Activated CD8-positive, alpha-beta memory T cell treated with anti-CD3 and anti-CD28 coated beads, Interleukin-2, amount 50 U/mL, for 48 hours (primary cell): ENCODE data around the gene ZNF549.

Source experiments
- DNase-seq: peaks from one replicate; pipeline ENCODE4 v3.0.0-alpha.2; 2020

Gene ZNF549

DNA sequence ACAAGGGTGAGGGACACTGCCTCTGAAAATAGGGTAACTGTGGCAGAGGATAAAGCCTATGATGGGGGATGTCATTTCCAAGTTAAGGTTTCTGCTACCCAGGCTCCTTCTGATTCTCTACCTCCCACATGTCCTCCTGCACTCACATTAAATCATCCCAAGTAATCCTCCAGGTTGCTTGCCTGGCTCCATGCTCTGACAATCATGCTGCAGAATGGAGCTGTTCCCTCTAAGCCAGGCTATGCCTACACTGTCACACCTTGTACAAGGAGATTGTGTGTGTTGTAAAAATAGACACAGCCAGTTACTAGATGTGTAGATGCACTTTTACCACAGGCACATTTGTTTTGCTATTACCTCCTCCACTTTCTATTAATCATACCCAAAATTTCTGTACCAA lies 43.6 kb downstream of the ZNF549 start:
- no peak for DNase-seq

DNA sequence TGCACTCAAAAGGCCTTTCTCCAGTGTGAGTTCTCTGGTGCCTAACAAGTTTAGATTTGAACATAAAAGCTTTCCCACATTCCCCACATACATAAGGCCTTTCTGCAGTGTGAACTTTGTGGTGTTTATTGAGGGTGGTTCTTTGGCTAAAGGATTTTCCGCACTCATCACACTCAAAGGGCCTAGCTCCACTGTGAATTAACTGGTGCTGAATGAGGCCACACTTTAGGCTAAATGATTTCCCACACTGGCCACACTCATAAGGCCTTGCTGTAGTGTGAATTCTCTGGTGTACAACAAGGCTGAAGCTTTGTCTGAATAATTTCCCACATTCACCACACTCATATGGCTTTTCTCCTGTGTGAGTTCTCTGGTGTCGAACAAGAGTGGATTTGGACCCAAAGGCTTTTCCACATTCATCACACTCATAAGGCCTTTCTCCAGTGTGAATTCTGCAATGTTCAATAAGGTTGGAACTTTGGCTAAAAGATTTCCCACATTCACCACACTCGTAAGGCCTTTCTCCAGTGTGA lies 45.3 kb downstream of the ZNF549 start:
- no peak for DNase-seq

DNA sequence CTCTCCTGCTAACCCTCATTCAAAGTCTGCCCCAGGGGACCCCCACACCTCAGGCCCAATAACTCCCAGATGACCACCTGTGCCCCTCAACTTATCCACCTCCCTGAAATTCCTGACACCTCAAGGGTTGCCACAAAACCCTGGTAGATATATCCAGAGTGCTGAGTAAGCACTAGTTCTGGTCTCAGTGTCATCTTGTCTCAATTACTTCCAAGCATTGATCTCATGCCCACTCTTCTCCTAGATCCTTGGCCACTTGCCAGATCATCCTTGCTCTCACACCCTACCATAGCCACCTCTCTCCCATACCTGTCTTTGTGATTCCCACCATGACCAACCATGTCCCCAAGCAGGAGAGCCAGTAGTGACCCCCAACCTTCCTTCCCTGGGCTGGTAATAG lies 49.5 kb downstream of the ZNF549 start:
- no peak for DNase-seq

DNA sequence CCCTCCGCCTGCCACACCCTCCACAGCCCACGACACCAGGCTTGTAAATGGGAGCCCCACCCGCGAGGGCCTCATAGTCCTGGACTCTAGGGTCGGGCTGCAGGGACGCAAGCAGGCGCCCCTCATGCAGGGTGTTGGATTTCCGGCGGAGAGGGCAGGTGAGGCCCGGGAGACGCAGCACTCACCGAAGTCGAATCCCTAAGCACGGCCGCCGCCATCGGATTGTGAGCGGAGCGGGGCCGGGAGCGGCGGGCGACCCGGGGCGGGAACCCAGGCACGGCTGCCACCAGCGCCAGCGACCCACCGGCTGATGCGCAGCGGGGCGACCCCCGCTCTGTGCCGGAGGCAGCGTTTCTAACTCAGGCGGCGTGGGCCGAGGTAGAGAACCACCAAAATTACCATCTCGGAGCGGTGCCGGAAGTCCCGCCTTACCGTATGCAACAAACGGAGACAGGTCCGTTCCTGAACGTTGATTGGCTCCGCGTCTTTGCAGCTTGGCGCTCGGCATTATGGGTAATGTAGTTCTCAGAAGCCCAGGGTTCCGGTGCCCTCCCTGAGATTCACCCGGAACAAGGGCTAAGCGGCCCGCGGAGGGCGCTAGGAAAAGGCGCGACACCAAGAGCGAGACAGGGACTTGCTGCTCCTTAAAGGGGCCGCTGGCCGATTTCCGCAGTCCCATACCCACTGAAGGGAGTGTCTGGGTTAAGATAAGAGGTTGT lies 51.5 kb downstream of the ZNF549 start, which contains the start of gene ZNF416:
Gene ZNF416 (minus strand): TSS at position 425 of the 719 bp plus-strand sequence. CDS start 207 bp downstream, at position 218.
- peak; percentile 91 for DNase-seq

DNA sequence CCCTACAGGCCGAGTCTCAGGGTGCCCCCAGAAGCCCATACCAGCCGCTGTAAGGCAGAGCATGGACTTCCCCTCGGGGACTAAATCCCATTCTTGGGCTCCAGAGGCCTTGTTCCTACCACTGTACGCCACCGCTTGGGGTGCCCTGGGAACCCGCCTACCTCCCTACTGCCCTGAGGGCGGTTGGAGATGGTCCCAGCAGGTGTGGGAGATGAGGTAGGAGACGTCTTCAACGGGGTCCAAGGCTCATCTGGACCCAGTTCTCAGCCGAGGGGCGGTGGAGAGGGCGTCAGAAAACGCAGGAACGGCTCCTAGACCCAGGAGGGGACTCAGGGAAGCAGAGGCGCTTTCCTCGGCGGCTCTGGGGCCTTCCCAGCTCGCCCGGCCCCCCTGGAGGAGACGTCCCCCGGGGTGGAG lies 56.0 kb downstream of the ZNF549 start:
- no peak for DNase-seq

DNA sequence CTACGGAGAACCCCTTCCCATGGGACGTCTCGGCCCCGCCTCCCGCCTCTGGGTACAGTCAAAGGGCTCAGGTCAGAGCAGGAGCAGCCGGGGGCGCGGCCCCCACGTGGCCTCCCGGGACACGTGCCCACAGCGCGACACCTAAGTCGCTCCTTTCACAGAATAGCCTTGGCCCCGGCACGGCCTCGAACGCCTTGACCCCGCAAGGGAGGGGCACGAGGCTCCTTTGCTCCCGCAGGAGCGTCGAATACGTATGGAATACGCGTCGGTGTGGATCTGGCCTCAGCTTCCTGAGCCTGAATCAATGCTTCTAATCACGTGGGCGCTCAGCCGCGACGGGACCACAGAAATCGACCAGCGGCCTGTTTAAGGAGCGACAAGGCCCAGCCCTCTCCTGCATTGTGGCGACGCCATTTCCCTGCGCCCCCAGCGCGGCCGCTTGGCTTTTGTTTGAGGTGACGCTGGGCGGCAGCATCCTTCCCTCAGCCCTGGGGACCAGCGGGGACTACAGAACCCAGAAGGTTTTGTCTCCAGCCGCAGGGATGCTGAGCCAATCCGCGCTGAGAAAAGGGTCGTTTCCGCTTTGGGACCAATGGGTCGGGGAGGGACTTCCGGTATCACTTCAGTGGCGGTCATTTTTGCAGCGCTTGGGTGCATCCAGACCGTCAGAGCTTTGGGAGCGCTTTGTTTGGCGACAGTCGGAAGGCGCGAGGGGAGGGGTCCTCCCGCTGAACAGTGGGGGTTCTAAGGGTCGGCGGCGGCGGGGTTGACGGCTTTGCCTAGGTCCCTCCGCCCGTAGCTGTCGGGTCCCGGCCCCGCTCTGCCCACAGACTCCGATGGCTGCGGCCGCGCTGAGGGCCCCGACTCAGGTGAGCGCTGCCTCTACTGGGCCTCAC lies 56.6 kb downstream of the ZNF549 start, which contains the start of gene ZIK1:
Gene ZIK1 (plus strand): TSS at position 625 of the 896 bp plus-strand sequence. CDS start 212 bp downstream, at position 837.
- DNase-seq, result peak; percentile 85

DNA sequence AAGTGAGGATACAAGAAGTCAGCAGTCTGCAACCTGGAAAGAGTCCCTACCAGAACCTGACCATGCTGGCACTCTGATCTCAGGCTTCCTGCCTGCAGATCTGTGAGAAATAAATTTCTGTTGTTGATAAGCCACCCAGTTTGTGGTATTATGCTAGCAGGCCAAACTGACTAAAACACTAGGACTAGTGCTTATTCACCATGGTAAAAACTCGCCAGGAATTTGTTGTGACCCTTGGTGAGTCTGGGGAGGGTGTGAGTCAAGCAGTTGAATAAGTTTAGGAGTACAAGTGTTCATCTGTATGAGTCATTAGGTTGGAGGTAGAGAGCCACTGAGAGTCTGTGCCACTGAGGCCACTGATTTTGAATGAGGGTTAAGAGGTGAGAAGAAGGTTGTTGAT lies 60.4 kb downstream of the ZNF549 start:
- DNase-seq, result no peak

DNA sequence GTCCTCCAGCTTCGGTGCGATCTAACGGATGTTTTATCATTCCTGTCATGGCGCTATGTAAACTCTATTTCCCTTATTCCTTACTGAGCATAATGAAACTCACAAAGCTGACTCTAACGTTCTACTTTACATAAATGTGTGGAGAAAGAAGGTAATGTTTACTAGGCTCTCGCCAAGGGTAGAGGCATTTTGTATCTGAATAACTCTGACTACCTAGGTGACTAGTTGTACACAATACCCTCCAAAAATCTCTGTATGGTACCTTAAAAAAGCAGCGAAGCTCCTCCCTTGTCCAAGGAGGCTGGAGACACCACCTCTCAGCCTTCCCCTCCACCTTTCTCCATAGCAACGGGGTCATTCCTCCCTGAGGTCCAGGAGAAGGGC lies 72.2 kb downstream of the ZNF549 start:
- DNase-seq, result no peak

DNA sequence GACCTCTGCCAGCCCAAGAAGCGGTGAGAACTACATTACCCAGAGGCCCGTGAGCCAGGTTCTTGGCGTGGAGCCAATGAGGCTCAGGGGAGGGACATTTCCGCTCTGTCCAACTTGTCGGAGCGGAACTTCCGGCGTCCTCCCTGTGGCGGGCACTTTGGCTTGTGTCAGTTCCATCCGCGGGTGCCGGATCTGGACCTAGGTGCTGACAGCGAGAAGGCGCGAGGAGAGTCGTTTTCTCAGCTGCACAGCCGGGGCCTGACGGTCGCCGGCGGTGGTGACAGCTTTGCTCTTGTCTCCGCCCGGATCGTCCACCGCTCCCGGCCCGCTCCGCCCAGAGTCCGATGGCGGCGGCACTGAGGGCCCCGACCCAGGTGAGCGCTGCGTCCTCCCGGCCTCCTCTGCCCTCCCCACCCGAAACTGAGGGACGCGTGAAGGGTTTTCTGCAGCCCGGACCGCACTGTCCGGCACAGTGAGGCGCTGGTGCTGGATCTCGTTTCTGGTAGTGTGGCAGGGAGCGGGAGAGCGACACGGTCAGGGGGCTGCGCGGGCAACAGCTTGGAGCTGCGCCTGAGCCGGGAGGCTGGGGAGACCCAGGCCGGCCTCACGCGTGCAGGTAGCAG lies 72.7 kb downstream of the ZNF549 start, which contains the start of gene ZNF530:
Gene ZNF530 (plus strand): TSS at position 125 of the 623 bp plus-strand sequence. CDS start 4,461 bp downstream, outside the sequence.
- peak; percentile 94 for DNase-seq

DNA sequence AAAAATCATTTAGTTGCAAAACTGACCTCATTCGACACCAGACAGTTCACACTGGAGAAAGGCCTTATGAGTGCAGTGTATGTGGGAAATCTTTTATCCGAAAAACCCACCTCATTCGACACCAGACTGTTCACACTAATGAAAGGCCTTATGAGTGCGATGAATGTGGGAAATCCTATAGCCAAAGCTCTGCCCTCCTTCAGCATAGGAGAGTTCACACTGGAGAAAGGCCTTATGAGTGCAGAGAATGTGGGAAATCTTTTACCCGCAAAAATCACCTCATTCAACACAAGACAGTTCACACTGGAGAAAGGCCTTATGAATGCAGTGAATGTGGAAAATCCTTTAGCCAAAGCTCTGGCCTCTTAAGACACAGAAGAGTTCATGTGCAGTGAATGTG lies 79.8 kb downstream of the ZNF549 start:
- no peak for DNase-seq
